HG02798 (cell line): ENCODE measurements around the gene CHAF1A.

Source experiments
- ATAC-seq: cut with Tn5 transposase; IDR thresholded peaks from one replicate; pipeline ENCODE4 v1.9.1; 2021; ENCODE audit warnings: mild to moderate bottlenecking; ENCODE audit not compliant: unreplicated experiment, poor library complexity

Gene CHAF1A

DNA sequence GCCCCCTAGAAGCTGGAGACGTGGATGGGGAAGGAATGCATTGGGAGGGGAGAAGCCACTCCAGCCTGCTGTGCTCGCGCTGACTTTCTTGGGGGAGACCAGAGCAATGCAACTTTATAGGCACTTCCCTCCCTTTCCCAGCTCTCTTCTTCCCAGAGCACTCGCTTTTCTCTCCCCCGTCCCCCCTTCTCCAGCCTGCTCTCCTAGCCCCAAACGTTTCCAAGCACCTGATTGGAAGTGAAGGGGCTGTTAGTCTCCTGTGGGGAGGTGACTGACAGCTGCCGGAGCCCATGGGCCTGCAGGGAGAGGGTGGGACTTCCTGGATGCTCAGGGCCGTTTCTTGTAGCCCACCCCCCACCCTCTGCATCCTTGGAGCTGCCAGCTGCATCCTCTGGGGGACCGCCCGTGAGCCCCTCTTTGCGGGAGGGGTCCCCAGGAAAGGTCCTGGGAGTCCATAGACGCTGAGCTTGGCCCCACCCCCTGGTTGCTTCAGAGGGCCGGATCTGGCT, 72.1 kb downstream of the CHAF1A start:
- ATAC-seq: no peak

GRCh38 chr19:4477034-4477801, 74.8 kb downstream of the CHAF1A start:
- ATAC-seq: no peak

DNA sequence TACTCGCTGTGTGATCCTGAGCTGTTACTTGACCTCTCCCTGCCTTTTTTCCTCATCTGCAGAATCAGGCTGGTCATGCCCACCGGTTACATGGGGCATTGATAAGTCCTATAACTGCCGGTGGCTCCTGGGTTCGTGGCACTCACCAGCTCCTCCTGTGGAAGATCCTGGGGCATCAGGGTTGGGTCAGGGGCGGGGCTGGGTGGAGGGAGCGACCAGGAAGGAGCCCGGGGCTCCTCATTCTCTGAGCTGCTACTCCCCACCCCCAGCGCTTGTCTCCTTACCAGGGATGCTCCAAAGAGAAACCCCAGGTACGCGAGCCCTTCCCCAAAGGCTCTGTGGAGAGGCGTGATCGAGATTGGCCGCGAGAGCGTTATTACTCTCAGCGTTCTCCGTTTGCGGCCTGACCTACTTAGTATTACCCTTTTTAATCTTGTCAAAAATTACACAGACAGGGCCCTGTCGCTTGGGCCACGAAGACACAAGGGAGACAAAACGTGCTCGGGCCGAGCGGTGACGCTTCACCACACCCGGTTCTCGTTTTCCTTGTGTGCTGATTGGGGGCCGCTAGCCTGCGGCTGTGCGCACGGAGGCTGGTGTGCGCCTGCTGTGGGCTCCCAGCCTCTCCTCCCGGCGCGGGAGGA, 80.4 kb downstream of the CHAF1A start:
- no peak for ATAC-seq

GRCh38 chr19:4483385-4483784, 80.9 kb downstream of the CHAF1A start:
- no peak for ATAC-seq

- no peak for ATAC-seq
Measured at GRCh38 chr19:4487572-4487971, 85.1 kb downstream of the CHAF1A start.

- ATAC-seq: no peak
Measured at GRCh38 chr19:4488496-4488895, 86.1 kb downstream of the CHAF1A start.

DNA sequence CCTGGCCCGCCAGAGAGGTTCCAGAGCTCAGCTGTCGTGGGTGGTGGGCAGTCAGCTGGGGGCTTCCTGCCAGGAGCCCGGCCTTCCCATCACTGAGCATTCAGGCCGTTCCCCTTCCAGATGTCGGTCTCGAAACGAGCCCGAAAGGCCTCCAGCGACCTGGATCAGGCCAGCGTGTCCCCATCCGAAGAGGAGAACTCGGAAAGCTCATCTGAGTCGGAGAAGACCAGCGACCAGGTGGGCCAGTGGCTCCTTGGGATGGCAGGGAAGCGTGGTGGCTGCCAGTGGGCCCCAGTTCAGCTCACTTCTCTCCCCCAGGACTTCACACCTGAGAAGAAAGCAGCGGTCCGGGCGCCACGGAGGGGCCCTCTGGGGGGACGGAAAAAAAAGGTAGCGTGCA, 89.0 kb downstream of the CHAF1A start:
- no peak for ATAC-seq

GRCh38 chr19:4492337-4493103, 90.1 kb downstream of the CHAF1A start:
- no peak for ATAC-seq
